H1 (cell line): Measurements from ENCODE around the gene ZNF213. TPM values are rescaled to one million over a fixed set of nuclear protein-coding genes. Genes with fewer than 3 reads are reported as not detected.

Experiments used
- CTCF ChIA-PET: fragments of 300-600 bp; sonication (Branson Sonifier 250); formaldehyde crosslinking; loops from one replicate; lab custom pipeline; 2021; ENCODE audit not compliant: partially characterized antibody; lab: Charles Lee
- POLR2A ChIA-PET: fragments of 300-600 bp; sonication (Branson Sonifier 250); formaldehyde crosslinking; loops from one replicate; lab custom pipeline; 2021; ENCODE audit warnings: inconsistent platforms; ENCODE audit not compliant: partially characterized antibody; lab: Charles Lee
- DNase-seq, 2 experiments: peaks; one replicate each; pipeline versions ENCODE4 v3.0.0 to v3.0.0-alpha.2; 2010 to 2022; ENCODE audit warnings: low spot score in 2 of 2, low read depth in 1 of 2, mixed read lengths in 1 of 2
- FAIRE-seq: peaks from 2 replicates; lab custom pipeline; 2011; peaks lifted over from hg19 to GRCh38; lab: Jason Lieb, UNC
- H2AFZ ChIP-seq: 2 replicates; pipeline ENCODE4 v1.8.1; 2012; ENCODE audit warnings: low read length, inconsistent platforms
- H2AK5ac ChIP-seq: 2 replicates; pipeline ENCODE4 v1.6.1; 2013; ENCODE audit warnings: low read depth, low read length
- H2BK120ac ChIP-seq: replicated peaks from 2 replicates; pipeline ENCODE3; 2013; ENCODE audit warnings: low read depth, low read length, inconsistent platforms
- H2BK12ac ChIP-seq: 2 replicates; pipeline ENCODE4 v1.6.1; 2013; ENCODE audit warnings: low read depth, low read length
- H2BK15ac ChIP-seq: 2 replicates; pipeline ENCODE4 v1.6.1; 2013; ENCODE audit warnings: low read length
- H2BK20ac ChIP-seq: 2 replicates; pipeline ENCODE4 v1.6.1; 2013; ENCODE audit warnings: low read length
- H2BK5ac ChIP-seq: 2 replicates; pipeline ENCODE4 v1.6.1; 2013; ENCODE audit warnings: low read depth, low read length
- H3K14ac ChIP-seq: 2 replicates; pipeline ENCODE4 v1.6.1; 2013; ENCODE audit warnings: inconsistent platforms; ENCODE audit not compliant: insufficient read length
- H3K18ac ChIP-seq: 2 replicates; pipeline ENCODE4 v1.6.1; 2013; ENCODE audit warnings: low read length; ENCODE audit errors: extremely low read depth
- H3K23ac ChIP-seq: 2 replicates; pipeline ENCODE4 v1.6.1; 2013; ENCODE audit warnings: inconsistent platforms; ENCODE audit not compliant: insufficient read length
- H3K23me2 ChIP-seq: 2 replicates; pipeline ENCODE4 v1.6.1; 2013; ENCODE audit warnings: low read depth, low read length
- H3K27ac ChIP-seq: 2 replicates; pipeline ENCODE4 v1.6.1; 2011; ENCODE audit warnings: low read depth, low read length, inconsistent platforms
- H3K27me3 ChIP-seq, 4 experiments: replicated peaks in 1 of 4; 1 replicate in 1 of 4; 2 replicates in 3 of 4; pipeline versions ENCODE4 v1.6.1 to v1.8.1; 2011 to 2013; ENCODE audit warnings: low read length in 3 of 4, mild to moderate bottlenecking in 3 of 4, inconsistent platforms in 2 of 4, mixed read lengths in 2 of 4, moderate library complexity in 1 of 4; ENCODE audit not compliant: control insufficient read depth in 3 of 4, insufficient read depth in 3 of 4; ENCODE audit errors: extremely low read depth in 1 of 4
- H3K36me3 ChIP-seq, 4 experiments: 2 replicates each; pipeline versions ENCODE4 v1.6.1 to v1.8.1; 2011 to 2013; ENCODE audit warnings: mild to moderate bottlenecking in 4 of 4, low read length in 3 of 4, moderate library complexity in 2 of 4, control low read depth in 1 of 4, inconsistent platforms in 1 of 4; ENCODE audit not compliant: insufficient read depth in 4 of 4, control insufficient read depth in 2 of 4
- H3K4ac ChIP-seq: replicated peaks from 2 replicates; pipeline ENCODE3; 2013; ENCODE audit warnings: low read length, low read depth, mixed read lengths, inconsistent platforms; ENCODE audit not compliant: insufficient read length
- H3K4me1 ChIP-seq, 4 experiments: replicated peaks in 1 of 4; 1 replicate in 1 of 4; 2 replicates in 3 of 4; pipeline versions ENCODE4 v1.6.1 to v1.8.1; 2011 to 2013; ENCODE audit warnings: low read length in 3 of 4, inconsistent platforms in 2 of 4, mixed read lengths in 1 of 4; ENCODE audit not compliant: insufficient read depth in 4 of 4, control insufficient read depth in 3 of 4
- H3K4me2 ChIP-seq, 2 experiments: 2 replicates each; pipeline versions ENCODE4 v1.6.1 to v1.8.1; 2011 to 2013; ENCODE audit warnings: low read depth in 2 of 2, low read length in 2 of 2, control low read depth in 1 of 2, inconsistent platforms in 1 of 2, mild to moderate bottlenecking in 1 of 2; ENCODE audit not compliant: insufficient read depth in 1 of 2
- H3K4me3 ChIP-seq, 4 experiments: fragments of 200-600, 300-600 bp in 1 of 4; sonication (generic), shearing (Covaris generic), sonication (Bioruptor Twin) in 1 of 4; 2 replicates each; pipeline versions ENCODE4 v1.5.1 to v1.8.1; 2011 to 2016; ENCODE audit warnings: low read length in 4 of 4, low read depth in 3 of 4, control low read depth in 2 of 4, inconsistent platforms in 2 of 4, mild to moderate bottlenecking in 2 of 4, mixed read lengths in 1 of 4, moderate library complexity in 1 of 4; ENCODE audit not compliant: insufficient read depth in 2 of 4; ENCODE audit errors: extremely low read depth in 1 of 4
- H3K56ac ChIP-seq: replicated peaks from 2 replicates; pipeline ENCODE3; 2013; ENCODE audit warnings: low read depth, mild to moderate bottlenecking, mixed read lengths, low read length, inconsistent platforms; ENCODE audit not compliant: insufficient read length
- H3K79me1 ChIP-seq: 2 replicates; pipeline ENCODE4 v1.6.1; 2013; ENCODE audit warnings: low read depth, low read length, control low read depth
- H3K79me2 ChIP-seq, 2 experiments: 2 replicates each; pipeline versions ENCODE4 v1.6.1 to v1.8.1; 2012 to 2013; ENCODE audit warnings: low read length in 2 of 2, mild to moderate bottlenecking in 2 of 2, inconsistent platforms in 1 of 2; ENCODE audit not compliant: insufficient read depth in 2 of 2, control insufficient read depth in 1 of 2
- H3K9ac ChIP-seq, 4 experiments: replicated peaks in 1 of 4; 1 replicate in 1 of 4; 2 replicates in 3 of 4; pipeline versions ENCODE4 v1.6.1 to v1.8.1; 2011 to 2013; ENCODE audit warnings: low read depth in 3 of 4, low read length in 3 of 4, control low read depth in 2 of 4, mild to moderate bottlenecking in 2 of 4, moderate library complexity in 2 of 4, inconsistent platforms in 1 of 4; ENCODE audit errors: extremely low read depth in 1 of 4
- H3K9me3 ChIP-seq, 2 experiments: 2 replicates each; pipeline versions ENCODE4 v1.6.1 to v1.8.1; 2012 to 2013; ENCODE audit warnings: mild to moderate bottlenecking in 2 of 2, moderate library complexity in 2 of 2, control low read depth in 1 of 2, inconsistent platforms in 1 of 2, low read depth in 1 of 2, low read length in 1 of 2, mixed read lengths in 1 of 2; ENCODE audit not compliant: insufficient read depth in 2 of 2
- H4K20me1 ChIP-seq, 2 experiments: replicated peaks in 1 of 2; 2 replicates each; pipeline versions ENCODE3 to v1.8.1; 2011 to 2013; ENCODE audit warnings: inconsistent platforms in 2 of 2, low read length in 2 of 2, mild to moderate bottlenecking in 1 of 2; ENCODE audit not compliant: insufficient read depth in 2 of 2, control insufficient read depth in 1 of 2
- H4K5ac ChIP-seq: 2 replicates; pipeline ENCODE4 v1.6.1; 2013; ENCODE audit warnings: low read length, low read depth, mixed read lengths, inconsistent platforms; ENCODE audit not compliant: insufficient read length
- H4K8ac ChIP-seq: 2 replicates; pipeline ENCODE4 v1.8.0; 2013; ENCODE audit warnings: mild to moderate bottlenecking, moderate library complexity, low read length, inconsistent platforms; ENCODE audit not compliant: insufficient read depth; ENCODE audit errors: extremely low read depth
- H4K91ac ChIP-seq: replicated peaks from 2 replicates; pipeline ENCODE3; 2013; ENCODE audit warnings: low read length, mixed read lengths, inconsistent platforms; ENCODE audit not compliant: insufficient read length
- CTBP2 ChIP-seq: IDR thresholded peaks from 2 replicates; pipeline ENCODE4 v1.7.0; 2011; ENCODE audit warnings: borderline replicate concordance, mild to moderate bottlenecking, moderate library complexity, mixed read lengths, low read length; ENCODE audit not compliant: insufficient read depth, insufficient read length
- GABPA ChIP-seq: IDR thresholded peaks from 2 replicates; pipeline ENCODE4 v1.6.1; 2011; ENCODE audit warnings: mild to moderate bottlenecking, low read length, moderate library complexity, borderline replicate concordance; ENCODE audit not compliant: insufficient read depth
- NRF1 ChIP-seq: IDR thresholded peaks from 2 replicates; pipeline ENCODE4 v1.6.1; 2011; ENCODE audit warnings: mild to moderate bottlenecking, low read depth, low read length, improper control_type of control experiment
- POU5F1 ChIP-seq: IDR thresholded peaks from 2 replicates; pipeline ENCODE4 v1.6.1; 2011; ENCODE audit warnings: low read depth, mild to moderate bottlenecking, low read length, moderate library complexity
- RFX5 ChIP-seq: IDR thresholded peaks from 2 replicates; pipeline ENCODE4 v1.6.1; 2011; ENCODE audit warnings: low read depth, low read length, improper control_type of control experiment, borderline replicate concordance
- TAF7 ChIP-seq: optimal IDR thresholded peaks from 2 replicates; pipeline ENCODE3; 2011; ENCODE audit warnings: low read depth, mild to moderate bottlenecking, inconsistent platforms, low read length, moderate library complexity, borderline replicate concordance
- WGBS, 2 experiments: shearing (Covaris generic) in 1 of 2; methylation state at CpG; one replicate each; pipeline versions ENCODE4 v1.1.6 to v1.1.7; 2013 to 2015; ENCODE audit warnings: low lambda C conversion rate in 2 of 2, mixed read lengths in 2 of 2, inconsistent platforms in 1 of 2, low coverage in 1 of 2, missing lambda C conversion rate in 1 of 2; ENCODE audit not compliant: insufficient replicate concordance in 2 of 2, insufficient coverage in 1 of 2, insufficient read length in 1 of 2; ENCODE audit errors: extremely low coverage in 1 of 2, missing lambda C conversion rate in 1 of 2; 5-methylcytosine and 5-hydroxymethylcytosine counted together
- polyA plus RNA-seq, 7 experiments: library from polyadenylated mRNA; depleted of rRNA in 3 of 7; stranded (reverse) in 5 of 7; unstranded in 2 of 7; fragments of >200 nt in 5 of 7; fragments of 200-250 nt in 2 of 7; gene quantifications; 1 replicate in 5 of 7; 2 replicates in 1 of 7; 4 replicates in 1 of 7; pipeline versions ENCODE4 v1.2.1 to v1.2.3, GENCODE V29; 2011 to 2013; ENCODE audit warnings: missing spikeins in 2 of 7, mixed read lengths in 2 of 7
- total RNA-seq: library from RNA; stranded (reverse); fragmentation: NEBNext Ultra II Directional; extraction: Animal tissue kit (Norgen Biotek cat#: 25700); gene quantifications from 2 replicates; pipeline ENCODE4 v1.2.1, GENCODE V29; 2021
- TF ChIP-seq, protein P1 (sequence below): IDR thresholded peaks from 2 replicates; pipeline ENCODE4 v1.6.1; 2012; ENCODE audit warnings: inconsistent platforms
- TF ChIP-seq, protein P2 (sequence below): IDR thresholded peaks from 2 replicates; pipeline ENCODE4 v1.6.1; 2012; ENCODE audit warnings: low read length, inconsistent platforms

The ZNF213 gene
- total and polyA plus RNA-seq, 2 of the 8 experiments (the other 6 are each of a cell fraction or from before 2014, with no cell fraction given): 1.6 to 6.9 TPM

DNA sequence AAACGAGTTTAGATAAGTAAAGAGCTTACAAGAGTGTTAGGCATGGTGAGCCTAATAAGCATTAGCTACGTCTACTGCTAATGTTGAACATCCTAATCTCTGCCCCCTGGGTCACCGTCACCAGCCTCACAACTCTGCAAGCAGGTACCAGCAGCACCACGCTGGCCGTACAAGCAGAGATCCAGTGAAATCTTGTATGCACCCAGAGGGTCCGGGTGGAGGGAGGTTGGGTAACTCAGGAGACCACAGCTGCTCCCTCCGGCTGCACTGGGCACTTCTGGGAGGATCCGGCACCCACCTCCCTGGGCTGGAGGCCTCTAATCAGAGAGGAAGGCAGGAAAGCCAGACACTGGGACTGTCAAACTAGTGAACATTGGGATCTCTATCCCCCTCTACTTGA lies 44.8 kb downstream of the ZNF213 start:
- no peak for TF ChIP-seq TAF7
- TF ChIP-seq POU5F1: no peak
- TF ChIP-seq CTBP2: no peak
- TF ChIP-seq, protein P1, sequence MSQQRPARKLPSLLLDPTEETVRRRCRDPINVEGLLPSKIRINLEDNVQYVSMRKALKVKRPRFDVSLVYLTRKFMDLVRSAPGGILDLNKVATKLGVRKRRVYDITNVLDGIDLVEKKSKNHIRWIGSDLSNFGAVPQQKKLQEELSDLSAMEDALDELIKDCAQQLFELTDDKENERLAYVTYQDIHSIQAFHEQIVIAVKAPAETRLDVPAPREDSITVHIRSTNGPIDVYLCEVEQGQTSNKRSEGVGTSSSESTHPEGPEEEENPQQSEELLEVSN: no peak
- TF ChIP-seq, protein P2, sequence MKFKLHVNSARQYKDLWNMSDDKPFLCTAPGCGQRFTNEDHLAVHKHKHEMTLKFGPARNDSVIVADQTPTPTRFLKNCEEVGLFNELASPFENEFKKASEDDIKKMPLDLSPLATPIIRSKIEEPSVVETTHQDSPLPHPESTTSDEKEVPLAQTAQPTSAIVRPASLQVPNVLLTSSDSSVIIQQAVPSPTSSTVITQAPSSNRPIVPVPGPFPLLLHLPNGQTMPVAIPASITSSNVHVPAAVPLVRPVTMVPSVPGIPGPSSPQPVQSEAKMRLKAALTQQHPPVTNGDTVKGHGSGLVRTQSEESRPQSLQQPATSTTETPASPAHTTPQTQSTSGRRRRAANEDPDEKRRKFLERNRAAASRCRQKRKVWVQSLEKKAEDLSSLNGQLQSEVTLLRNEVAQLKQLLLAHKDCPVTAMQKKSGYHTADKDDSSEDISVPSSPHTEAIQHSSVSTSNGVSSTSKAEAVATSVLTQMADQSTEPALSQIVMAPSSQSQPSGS: no peak
- TF ChIP-seq GABPA: no peak
- no peak for TF ChIP-seq RFX5
- TF ChIP-seq NRF1: no peak
- TF ChIP-seq, all 59 proteins: peak for 0
- no peak overlapping the region for H3K56ac ChIP-seq

More for the DNA sequence above, 44.8 kb downstream of the ZNF213 start:
- no peaks in the 10 kb centered on the region for H3K79me2 ChIP-seq
- no peak overlapping the region for H4K8ac ChIP-seq
- no peak overlapping the region for H2BK120ac ChIP-seq
- no peak overlapping the region for H2BK20ac ChIP-seq
- H2AK5ac ChIP-seq: no peak overlapping the region
- DNase-seq (no peak), FAIRE-seq (no peak)
- no peak overlapping the region for H4K91ac ChIP-seq
- H3K27ac ChIP-seq: no peak overlapping the region
- CTCF ChIA-PET: interaction anchor here (0.6 to 1.7 kb wide), 7 partner anchors 8 to 148 kb away, joined by 3 to 5 read pairs (median 3); no protein-coding TSS in a partner anchor
- WGBS, 2 experiments: 90% methylated on average over 8 of the region's 8 CpGs; no CpG with 5 or more reads in 1 of the 2 experiments
- H3K79me1 ChIP-seq: no peaks in the 10 kb centered on the region
- no peak overlapping the region for H3K14ac ChIP-seq
- H4K5ac ChIP-seq: no peak overlapping the region
- H3K4me1 ChIP-seq: no peaks in the 10 kb centered on the region; a peak in 2 of 7 replicates
- H3K36me3 ChIP-seq: no peaks in the 10 kb centered on the region
- H2BK5ac ChIP-seq: no peak overlapping the region
- POLR2A ChIA-PET: interaction anchor here (0.6 to 1.2 kb wide), 2 partner anchors 21 to 85 kb away, joined by 3 read pairs; no protein-coding TSS in a partner anchor
- H3K9ac ChIP-seq: no peak overlapping the region
- no peak overlapping the region for H2AFZ ChIP-seq
- no peaks in the 10 kb centered on the region for H4K20me1 ChIP-seq
- no peak overlapping the region for H3K4me3 ChIP-seq
- peaks cover 16% of the 10 kb centered on the region; the same call in 1 of the 2 replicates for H3K23me2 ChIP-seq
- H3K23ac ChIP-seq: no peak overlapping the region
- no peak overlapping the region for H2BK15ac ChIP-seq
- H3K4me2 ChIP-seq: no peak overlapping the region
- H3K4ac ChIP-seq: no peak overlapping the region
- H2BK12ac ChIP-seq: no peak overlapping the region
- H3K9me3 ChIP-seq: no peaks in the 10 kb centered on the region
- no peak overlapping the region for H3K18ac ChIP-seq
- peaks cover 0 to 40% (median 26%) of the 10 kb centered on the region in 4 experiments; a peak in 6 of 7 replicates for H3K27me3 ChIP-seq
